Cardiac muscle cell (in vitro differentiated cells and primary cell): ENCODE data around the gene MPL. TPM values are rescaled to one million over a fixed set of nuclear protein-coding genes. Genes with fewer than 3 reads are reported as not detected.

Experiments used
- DNase-seq, 2 donors: peaks; one replicate each; pipeline versions ENCODE4 v3.0.0 to v3.0.0-alpha.2; 2010 to 2017; ENCODE audit warnings: low read depth in 1 of 2, low spot score in 1 of 2
- H3K27ac ChIP-seq: fragments of 200-600 bp; sonication (generic); 2 replicates; pipeline ENCODE4 v1.5.1; 2016
- H3K27me3 ChIP-seq: fragments of 200-600 bp; sonication (generic); 2 replicates; pipeline ENCODE4 v1.6.0; 2016; ENCODE audit warnings: control low read depth
- H3K36me3 ChIP-seq: fragments of 200-600 bp; sonication (generic); 2 replicates; pipeline ENCODE4 v1.5.1; 2016; ENCODE audit warnings: control low read depth
- H3K4me1 ChIP-seq: fragments of 200-600 bp; sonication (generic); 2 replicates; pipeline ENCODE4 v1.8.1; 2017; ENCODE audit warnings: low read depth, mild to moderate bottlenecking, mixed run types
- H3K4me3 ChIP-seq: fragments of 200-600 bp; sonication (generic); 2 replicates; pipeline ENCODE4 v1.5.1; 2016; ENCODE audit warnings: mild to moderate bottlenecking
- H3K9me3 ChIP-seq: fragments of 200-600 bp; sonication (generic); 2 replicates; pipeline ENCODE4 v1.5.1; 2017; ENCODE audit warnings: low read depth, mild to moderate bottlenecking, control low read depth
- CTCF ChIP-seq: IDR thresholded peaks from 2 replicates; pipeline ENCODE4 v1.5.1; 2012; ENCODE audit warnings: low read depth, mild to moderate bottlenecking, low read length
- polyA plus RNA-seq: library from polyadenylated mRNA; unstranded; fragments of >200 nt; fragmentation: Nextera tagmentation; extraction: Ambion mirVana; gene quantifications from 2 replicates; pipeline ENCODE4 v1.2.1, GENCODE V29; 2016
- total RNA-seq: library from RNA; depleted of rRNA; stranded (reverse); fragments of >200 nt; gene quantifications from 2 replicates; pipeline ENCODE4 v1.2.3, GENCODE V29; 2016

Gene MPL
- total and polyA plus RNA-seq, 2 experiments from 2014 or later: not detected

GRCh38 chr1:43352881-43353280, 15.3 kb downstream of the MPL start:
- no peaks in the 10 kb centered on the region for H3K9me3 ChIP-seq
- peaks cover 11% of the 10 kb centered on the region for H3K4me1 ChIP-seq
- DNase-seq: no peak
- H3K36me3 ChIP-seq: no peaks in the 10 kb centered on the region
- no peak for TF ChIP-seq CTCF
- no peak overlapping the region for H3K4me3 ChIP-seq
- no peaks in the 10 kb centered on the region for H3K27me3 ChIP-seq
- H3K27ac ChIP-seq: no peak overlapping the region

DNA sequence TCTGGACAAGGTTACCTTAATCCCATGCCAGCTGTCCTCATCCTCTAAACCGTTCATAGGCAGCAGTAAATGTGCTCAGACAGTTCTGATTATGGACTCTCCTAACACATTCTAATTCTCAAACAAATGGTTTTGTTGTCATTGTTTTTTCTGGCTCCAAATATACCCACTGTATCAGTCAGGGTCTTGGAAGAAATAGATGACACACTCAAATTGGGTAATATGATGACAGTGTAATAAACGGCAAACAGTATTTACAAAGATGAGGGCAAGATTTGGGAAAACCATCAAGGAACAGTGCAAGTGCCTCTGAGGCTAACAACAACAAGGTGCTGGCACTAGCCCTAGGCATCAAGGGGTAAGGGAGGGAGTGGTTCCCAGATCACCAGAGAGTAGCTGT, 16.9 kb downstream of the MPL start:
- Histone ChIP-seq H3K4me3 (no peak overlapping the region), H3K27ac (no peak overlapping the region), H3K9me3 (no peaks in the 10 kb centered on the region), H3K4me1 (peaks cover 6% of the 10 kb centered on the region), H3K27me3 (no peaks in the 10 kb centered on the region), H3K36me3 (no peaks in the 10 kb centered on the region)
- TF ChIP-seq CTCF: no peak
- no peak for DNase-seq

- Histone ChIP-seq H3K4me3 (no peak overlapping the region), H3K4me1 (peaks cover 7% of the 10 kb centered on the region), H3K27me3 (no peaks in the 10 kb centered on the region), H3K9me3 (no peaks in the 10 kb centered on the region), H3K36me3 (peaks cover under 1% of the 10 kb centered on the region), H3K27ac (no peak overlapping the region)
- TF ChIP-seq CTCF: no peak
- DNase-seq: no peak
Observed at GRCh38 chr1:43354936-43355335, 17.3 kb downstream of the MPL start.

DNA sequence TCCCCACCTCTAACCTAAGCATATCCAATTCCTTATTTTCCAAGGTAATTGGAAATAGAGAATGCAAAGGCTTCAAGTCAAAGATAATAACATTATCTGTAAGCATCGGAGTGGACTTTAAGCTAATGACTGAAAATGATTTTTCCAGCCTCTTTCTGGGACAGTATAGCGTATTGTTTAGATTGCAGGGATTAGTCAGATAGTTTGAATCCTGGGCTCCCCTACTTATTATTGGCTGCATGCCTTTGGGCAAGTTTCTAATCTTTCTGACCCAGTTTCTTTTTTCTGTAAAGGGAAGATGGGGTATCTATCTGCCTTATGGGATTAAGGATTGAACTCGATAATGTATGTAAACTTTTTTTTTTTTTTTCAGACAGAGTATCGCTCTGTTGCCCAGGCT, 19.6 kb downstream of the MPL start:
- no peaks in the 10 kb centered on the region for H3K9me3 ChIP-seq
- TF ChIP-seq CTCF: no peak
- DNase-seq: no peak

DNA sequence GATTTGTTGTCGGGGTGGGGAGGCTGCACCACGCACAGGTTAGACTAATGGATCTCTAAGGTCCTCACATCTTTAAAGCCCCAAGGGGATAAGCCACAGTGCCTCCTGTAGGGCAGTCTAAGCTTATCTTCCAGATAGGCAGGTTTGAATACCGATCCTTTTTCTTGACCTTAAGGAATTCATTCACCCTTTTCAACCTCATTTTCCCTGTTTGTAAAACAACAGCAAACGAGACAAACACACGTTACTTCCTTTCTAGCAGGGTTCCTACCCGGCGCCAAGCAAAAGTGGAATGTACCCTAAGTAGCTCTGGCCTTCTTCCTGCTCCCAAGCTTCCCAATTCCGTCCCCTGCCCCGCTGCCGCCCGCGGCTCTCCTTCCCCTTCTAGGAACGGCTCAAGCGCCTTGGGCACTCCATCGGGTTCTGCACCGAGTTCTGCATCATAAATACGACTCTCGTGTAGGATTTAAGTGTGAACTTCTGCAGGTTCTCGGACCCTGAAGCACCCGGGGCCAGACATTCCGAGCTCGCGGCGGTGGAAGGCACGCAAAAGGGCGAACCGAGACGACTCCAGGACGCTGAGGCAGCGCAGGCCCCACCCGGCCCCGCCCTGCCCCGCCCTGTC, 20.6 kb downstream of the MPL start:
- no peaks in the 10 kb centered on the region for H3K9me3 ChIP-seq
- H3K36me3 ChIP-seq: peaks cover 28% of the 10 kb centered on the region
- peak in 1 of 2 donors; percentile 66 for DNase-seq
- H3K4me1 ChIP-seq: peaks cover 4% of the 10 kb centered on the region
- peak; percentile 44 for TF ChIP-seq CTCF
- peak overlapping the region; percentile 66 for H3K4me3 ChIP-seq
- no peaks in the 10 kb centered on the region for H3K27me3 ChIP-seq
- H3K27ac ChIP-seq: peak overlapping the region; percentile 94

More for the DNA sequence above, 19.6 kb downstream of the MPL start:
- Histone ChIP-seq H3K27me3 (no peaks in the 10 kb centered on the region), H3K27ac (no peak overlapping the region), H3K4me3 (no peak overlapping the region), H3K4me1 (peaks cover 4% of the 10 kb centered on the region), H3K36me3 (peaks cover 19% of the 10 kb centered on the region)
